Activated CD4-positive, alpha-beta T cell treated with anti-CD3 and anti-CD28 coated beads, Interleukin-2, amount 50 U/mL, for 16 hours (primary cell): ENCODE results near the gene SH2D3C.

Experiments used
- DNase-seq: peaks from one replicate; pipeline ENCODE4 v3.0.0-alpha.2; 2020

SH2D3C gene

DNA sequence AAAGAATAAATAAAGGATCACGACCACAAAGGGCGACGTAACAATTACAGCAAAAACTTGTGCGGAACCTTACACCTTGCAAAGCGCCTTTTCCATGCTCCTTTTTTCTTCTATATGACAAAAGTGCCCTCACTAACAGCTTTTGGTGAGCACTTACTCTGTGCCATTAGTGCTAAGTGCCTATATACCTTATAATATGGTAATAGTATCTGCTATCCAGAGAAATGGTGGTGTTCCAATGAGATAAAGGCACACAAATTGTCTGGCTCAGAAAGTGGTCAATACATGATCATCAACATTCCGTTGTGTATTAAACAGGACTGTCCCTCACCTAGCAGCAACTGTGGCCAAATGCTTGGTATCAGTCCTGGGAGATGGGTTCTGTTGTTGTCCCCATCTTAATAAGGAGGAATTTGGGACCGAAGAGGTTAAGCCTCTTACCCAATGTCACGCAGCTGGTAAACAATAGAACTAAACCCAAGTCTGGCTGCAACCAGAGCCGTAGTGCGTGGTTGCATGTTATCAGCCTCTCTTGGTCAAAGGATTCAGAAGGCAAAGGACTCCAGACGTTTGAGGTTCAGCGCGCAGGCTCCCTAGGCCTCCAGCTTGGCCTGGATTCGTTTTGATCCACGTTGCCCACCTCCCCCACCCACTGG, 42.8 kb downstream of the SH2D3C start:
- no peak for DNase-seq

DNA sequence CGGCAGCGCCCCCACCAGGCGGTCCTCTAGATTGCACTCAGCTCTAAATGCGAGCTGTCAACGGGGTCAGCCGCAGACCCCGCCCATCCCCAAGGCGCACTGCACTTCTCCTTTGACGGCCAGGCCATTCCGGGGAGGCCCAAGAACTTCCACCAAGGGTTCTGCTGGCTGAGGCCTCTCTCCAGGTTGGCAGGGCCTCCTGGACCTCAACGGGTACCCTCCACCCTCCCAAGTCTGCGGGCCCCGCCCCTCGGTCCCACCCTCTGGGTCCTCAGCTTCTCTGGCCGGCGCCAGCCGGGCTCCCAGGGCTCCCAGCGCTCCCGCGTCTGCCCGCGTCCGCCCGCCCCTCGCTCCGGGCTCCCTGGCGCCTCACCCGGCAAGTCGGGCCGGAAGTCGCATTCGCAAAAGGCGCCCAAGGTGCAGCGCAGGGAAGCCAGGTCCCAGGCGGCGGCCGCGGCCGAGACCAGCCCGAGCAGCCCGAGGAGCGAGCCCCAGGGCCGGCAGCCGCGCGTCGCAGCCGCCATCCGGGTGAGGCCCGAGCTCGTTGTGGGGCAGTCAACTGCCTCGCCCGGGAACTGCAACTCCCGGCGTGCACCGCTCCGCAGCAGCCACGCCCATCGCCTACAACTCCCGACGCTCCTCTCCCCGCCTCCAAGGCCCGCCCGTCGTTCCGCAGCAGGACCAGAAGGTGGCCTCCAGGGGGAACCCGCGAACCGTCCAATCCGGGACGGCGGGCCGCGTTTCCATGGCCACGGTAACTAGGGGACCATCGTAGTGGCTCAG, 43.5 kb downstream of the SH2D3C start, which contains the start of gene TOR2A:
Gene TOR2A, minus strand, starts transcription at position 548 of the 783 bp plus-strand sequence. Its CDS starts 24 bp downstream, at position 524.
- peak; percentile 98 for DNase-seq

DNA sequence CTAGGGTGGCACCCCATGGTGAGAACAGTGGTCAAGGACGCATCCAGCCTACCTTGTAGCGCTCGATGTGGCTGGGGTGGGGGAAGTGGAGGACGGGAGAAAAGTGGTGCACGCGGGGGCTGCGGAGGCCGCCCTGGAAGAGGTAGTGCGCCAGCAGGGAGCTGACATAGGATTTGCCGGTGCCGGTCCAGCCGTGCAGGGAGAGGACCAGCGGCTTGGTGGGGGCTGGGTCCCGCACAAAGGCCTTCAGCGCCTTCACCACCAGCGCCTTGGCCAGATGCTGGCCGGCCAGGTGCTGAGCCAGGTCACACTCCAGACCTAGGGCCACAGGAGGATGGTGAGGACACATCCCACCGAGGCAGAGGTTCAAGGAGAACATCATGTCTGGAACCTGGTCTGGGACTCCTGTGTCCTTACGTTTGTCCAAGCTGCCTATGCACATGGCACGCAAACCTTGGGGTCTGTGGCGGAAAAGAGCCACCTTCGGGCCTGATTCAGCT, 44.2 kb downstream of the SH2D3C start:
- DNase-seq = no peak

DNA sequence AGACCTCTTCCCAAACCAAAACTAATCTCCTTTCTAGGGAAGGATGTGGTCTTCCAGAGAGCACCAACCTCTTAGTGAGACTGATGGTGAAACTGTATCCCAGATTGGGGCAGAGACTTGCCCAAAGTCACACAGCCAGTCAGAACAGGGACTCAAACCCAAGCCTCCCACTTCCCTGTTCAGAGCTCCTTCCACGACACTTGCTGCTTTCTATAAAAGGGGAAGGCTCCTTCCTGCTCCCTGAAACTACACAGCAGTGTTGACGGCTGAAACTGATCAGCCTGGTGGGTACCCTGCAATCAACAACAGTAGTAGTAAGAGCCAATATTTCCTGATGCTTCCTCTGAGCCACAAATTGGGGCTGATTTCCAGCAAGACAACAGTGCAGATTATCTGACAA, 44.9 kb downstream of the SH2D3C start:
- DNase-seq = no peak

DNA sequence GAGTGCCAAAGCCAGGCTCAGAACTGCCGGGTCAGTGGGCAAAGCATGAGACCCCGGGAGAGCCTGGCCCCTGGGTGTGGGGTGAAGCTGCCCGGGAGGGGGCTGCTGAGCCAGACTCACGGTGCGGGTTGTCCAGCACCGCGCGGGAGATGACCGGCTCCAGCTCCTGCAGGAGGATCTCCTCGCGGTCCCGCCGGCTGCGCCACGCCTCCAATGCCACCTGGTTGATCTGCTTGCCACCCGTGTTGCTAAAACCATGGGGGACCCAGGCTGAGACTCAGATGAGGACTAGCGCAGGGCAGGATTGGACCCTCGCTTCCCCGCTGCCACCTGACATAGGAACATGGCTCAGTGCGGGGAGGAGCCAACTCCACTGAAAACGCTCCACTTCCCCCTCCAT, 46.0 kb downstream of the SH2D3C start:
- no peak for DNase-seq

DNA sequence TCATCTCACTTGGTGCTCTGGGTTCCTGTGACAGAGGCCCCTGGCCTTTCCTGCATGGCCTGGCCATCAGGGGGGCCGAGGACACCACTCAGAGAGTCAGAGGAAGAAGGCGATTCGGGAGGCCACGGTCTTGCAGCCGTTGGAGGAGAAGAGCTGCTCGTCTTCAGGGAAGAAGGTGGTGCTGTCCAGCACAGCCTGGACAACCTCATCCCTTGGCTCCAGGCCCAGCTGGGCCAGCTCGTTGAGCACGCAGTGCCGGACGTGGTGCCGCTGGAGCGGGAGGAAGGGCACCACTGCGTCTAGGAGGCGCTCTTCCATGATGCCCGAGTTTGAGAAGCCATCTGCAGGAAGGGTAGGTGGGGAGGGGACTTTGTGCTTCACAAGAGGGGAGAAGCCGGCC, 46.5 kb downstream of the SH2D3C start:
- no peak for DNase-seq

DNA sequence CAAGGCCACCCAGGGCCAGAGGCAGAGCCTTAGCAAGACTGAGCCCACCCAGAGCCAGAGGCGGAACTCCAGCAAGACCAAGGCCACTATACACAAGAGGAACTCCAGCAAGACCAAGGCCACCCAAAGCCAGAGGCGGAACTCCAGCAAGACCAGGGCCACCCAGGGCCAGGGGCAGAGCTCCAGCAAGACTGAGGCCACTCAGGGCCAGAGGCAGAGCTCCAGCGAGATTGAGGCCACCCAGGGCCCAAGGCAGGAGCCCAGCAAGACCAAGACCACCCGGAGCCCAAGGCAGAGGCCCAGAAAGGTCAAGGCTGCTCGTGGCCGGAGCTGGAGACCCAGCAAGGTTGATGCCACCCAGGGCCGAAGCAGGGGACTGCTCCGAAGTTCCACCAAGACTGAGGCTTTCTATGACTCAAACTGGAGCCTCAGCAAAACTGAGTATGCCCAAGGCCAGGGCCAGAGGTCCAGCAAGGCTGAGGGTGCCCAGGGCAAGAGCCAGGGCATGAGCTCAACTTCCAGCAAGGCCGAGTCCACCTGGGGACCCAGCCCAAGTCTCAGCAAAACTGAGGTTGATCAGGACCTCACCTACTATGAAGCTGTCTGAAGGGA, 47.6 kb downstream of the SH2D3C start:
- no peak for DNase-seq

DNA sequence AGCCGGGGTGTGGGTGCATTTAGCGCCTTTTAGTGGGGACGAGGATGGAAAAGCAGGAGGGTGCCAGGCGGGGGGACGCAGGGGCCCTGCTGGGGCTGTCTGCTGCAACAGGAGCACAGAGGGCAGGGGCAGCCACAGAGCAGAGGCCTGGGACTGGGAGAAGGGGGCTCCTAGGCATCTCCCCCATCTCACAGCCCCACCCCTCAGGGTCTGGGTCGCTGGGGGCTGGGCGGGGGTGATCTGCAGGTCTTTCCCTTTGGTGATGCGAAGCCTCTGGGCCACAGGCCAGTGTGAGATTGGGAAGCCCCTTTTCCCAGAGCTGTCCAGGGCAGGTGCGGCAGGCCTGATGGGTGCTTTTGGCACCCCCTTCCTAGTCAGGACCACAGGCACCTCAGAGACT, 48.2 kb downstream of the SH2D3C start:
- no peak for DNase-seq

DNA sequence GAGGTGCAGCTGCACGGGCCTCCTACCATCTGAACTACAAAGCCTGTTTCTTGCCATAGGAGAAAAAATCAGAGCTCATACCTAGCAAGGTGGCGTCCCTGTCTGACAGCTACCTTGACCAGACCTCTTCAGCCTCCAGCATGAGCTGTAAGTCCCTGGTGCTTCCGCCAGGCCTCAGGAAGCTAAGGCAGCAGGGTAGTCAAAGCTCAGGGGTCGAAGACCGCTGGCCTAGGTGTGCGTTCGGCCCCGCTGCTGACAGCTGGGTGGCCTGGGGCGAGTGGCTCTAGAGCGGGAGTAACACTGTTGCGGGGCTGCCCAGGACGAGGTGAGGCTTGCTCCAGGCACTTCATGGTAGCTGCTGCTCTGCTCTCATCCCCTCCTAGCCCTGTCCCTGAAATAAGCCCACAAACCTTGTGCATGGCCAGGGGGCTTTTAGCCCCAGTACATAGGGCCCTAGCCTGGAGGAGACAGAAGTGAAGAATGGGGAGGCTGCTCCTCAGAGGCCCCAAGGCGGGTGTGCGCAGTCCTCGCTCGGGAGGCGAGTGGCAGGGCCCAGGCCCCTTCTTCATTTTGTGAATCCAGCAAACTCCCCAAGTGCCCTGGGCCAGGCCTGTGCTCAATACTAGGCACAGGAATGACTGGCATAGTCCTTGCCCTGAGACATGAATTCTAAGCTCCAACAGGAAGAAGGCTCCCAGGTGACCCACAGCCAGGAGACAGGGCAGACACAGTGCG, 48.8 kb downstream of the SH2D3C start:
- DNase-seq = no peak

DNA sequence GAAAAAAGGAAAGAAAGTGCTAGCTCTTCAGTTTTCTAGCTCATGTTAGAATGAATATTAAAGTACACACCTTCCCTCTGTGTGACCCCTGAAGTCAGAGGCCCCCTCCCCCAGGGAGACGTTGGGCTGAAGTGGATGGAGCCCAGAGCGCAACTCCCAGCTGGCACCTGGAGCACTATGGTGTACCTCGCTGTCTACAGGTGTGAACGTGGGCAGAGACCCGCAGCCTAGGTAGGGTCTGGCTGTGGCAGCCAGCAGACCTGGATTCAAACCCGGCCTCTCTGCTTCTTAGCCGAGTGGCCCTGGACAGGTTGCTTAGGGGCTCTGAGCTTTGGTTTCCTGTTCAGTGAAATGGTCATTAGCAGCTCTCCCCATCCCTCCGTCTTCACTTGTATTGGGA, 49.7 kb downstream of the SH2D3C start:
- no peak for DNase-seq

DNA sequence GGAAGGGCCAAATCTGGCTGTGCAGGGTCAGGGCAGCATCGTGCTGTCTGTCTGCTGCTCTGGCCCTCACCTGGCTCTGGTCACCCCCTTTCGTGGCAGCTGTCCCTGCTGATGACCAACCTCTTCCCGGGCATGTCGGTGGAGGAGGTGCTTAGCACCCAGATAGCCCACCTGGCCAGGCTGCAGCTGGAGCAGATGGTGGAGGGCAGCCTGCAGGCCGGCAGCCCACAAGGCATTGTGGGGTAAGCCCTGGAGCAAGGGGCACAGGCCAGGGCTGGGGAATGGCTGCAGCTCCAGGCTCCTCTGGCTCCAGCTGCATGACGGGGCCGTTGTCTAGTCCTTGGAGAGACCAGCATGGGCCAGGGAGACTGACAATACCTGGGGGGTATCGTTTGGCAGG, 51.6 kb downstream of the SH2D3C start:
- DNase-seq = no peak

DNA sequence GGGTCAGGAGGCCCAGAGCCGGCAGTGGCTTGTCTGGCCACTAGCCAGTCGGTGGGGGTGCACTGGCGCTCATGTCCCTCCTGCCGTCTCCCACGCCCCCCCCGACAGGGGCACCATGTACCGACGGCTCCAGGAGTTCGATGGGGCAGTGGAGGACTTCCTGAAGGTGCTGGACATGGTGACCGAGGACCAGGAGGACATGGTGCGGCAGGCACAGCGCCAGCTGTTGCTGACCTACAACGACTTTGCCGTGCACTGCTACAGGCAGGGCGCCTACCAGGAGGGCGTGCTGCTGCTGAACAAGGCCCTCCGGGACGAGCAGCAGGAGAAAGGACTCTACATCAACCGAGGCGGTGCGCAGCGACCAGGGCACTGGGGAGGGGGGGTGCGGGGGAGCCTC, 54.5 kb downstream of the SH2D3C start:
- no peak for DNase-seq

DNA sequence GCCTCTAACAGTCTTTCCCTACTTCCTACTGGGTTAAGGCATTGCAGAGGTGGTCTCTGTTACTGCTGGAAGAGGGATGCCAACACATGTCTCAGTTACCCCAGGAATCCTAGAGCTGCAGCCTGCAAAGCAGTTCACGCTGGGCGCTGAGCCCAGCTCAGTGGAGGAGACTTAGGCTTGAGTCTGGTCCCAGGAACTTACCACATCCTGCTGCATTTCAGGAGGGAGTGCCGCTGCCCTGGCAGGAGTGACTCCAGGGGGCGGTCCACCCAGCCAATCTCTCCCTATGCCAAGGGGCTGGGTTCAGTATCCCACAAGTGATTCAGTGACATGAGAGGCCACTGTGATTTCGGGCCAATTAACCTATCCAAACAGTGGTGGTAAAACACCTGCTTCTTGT, 55.0 kb downstream of the SH2D3C start:
- no peak for DNase-seq

DNA sequence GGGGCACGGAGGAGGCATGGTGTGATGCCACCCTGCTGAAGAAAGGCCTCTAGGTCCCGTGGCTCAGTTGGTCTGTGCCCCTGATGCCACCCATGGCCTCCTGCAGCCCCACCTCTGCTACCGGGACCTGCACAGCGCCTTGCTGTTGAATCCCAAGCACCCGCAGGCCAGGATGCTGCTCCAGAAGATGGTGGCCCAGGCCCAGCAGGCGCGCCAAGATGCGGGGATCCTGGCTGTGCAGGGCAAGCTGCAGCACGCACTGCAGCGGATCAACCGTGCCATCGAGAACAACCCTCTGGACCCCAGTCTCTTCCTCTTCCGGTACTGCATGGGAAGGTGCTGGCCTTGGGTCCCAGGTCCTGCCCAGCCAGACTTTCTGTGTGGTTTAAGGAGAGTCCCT, 55.5 kb downstream of the SH2D3C start:
- DNase-seq = no peak

DNA sequence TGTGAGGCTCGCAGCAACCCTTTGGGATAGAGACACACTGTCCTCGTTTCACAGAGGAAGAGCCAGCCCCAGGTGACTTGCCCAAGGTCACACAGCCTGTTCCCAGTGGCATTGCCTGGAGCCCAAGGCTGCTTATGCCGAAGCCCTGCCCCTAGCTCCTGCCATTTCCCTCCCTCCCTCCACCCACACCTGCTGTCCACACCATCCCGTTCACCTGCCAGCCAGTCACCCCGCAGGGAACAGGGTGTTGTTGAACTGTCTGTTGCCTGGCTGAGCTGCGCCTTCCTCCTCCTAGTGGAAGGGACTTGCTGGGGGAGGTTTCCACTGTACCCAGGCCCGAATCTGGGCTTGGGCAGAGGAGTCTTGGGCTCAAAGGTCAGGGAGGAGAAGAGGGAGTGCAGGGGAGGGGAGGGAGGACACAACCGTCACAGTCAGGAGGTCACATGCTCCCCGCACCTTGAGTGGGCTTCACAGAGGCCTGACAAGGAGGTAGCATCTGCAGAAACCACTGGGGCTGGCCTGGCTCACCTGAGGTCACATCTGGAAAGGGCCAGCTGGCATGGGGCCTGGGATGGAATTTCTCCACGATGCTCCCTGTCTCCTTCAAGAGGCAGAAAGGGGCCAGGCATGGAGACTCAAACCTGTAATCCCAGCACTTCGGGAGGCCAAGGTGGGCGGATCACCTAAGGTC, 56.3 kb downstream of the SH2D3C start:
- no peak for DNase-seq

DNA sequence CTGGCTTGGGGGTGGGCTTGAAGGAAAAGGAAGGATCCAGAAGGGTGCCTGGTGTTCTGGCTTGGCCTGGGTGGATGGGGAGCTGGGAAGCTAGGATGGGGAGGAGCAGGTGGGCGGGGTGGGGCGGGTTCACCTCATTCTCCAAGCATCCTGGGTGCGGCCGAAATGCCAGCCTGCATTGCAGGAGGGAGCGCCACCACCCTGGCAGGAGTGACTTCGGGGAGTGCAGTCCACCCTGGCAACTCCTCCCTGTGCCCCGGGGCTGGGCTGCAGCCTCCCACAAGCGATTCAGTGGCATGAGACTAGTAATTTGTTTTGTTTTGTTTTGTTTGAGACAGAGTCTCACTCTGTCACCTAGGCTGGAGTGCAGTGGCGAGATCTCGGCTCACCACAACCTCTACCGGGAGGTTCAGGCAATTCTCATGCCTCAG, 57.1 kb downstream of the SH2D3C start:
- no peak for DNase-seq

DNA sequence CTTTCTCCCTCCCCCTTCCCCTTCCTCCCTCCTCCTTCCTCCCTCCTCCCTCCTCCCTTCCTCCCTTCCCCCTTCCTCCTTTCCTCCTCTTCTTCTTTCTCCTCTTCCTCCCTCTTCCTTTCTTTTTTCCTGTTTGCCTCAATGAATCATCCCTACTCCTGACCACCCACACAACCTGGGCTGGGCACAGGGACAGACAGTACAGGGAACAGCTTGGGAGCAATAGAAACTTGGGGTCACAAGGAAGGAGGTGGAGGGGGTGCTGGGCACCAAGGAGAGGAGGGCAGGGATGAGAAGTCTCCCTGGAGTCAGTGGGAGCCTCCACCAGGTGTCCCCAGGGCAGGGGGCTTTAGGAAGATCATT, 57.6 kb downstream of the SH2D3C start:
- no peak for DNase-seq

DNA sequence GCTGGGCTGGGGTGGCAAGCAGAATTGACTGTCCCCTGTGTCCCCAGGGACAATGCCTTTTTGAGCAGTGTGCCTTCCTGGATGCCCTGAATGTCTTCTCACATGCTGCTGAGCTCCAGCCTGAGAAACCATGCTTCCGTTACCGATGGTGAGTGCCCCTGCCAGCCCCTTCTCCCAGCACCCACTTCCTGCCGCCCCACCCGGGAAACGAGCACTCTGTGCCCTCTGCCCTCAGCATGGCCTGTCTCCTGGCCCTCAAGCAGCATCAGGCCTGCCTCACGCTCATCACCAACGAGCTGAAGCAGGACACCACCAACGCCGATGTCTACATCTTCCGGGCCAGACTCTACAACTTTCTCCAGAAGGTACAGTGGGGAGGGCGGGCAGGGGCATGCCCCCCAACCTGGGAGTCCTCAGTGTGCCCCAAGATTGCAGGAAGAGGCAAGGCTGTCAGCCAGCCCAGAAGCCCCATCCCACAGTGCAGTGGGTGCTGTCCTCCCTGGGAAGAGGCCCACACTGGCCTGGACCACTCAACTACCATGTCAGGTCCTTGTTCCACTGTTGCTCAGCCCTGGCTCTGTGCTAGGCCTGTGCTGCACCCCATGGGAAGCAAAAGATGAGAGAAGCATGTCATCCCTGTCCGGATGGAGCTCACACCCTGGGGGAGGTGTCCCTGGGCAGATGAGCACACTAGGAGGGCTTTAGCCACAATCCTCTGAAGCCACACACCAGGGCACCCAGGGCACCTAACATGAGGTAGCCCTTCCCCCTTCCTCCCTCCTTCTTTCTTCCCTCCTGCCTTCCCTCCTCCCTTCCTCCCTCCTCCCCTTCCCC, 58.2 kb downstream of the SH2D3C start:
- DNase-seq = no peak

DNA sequence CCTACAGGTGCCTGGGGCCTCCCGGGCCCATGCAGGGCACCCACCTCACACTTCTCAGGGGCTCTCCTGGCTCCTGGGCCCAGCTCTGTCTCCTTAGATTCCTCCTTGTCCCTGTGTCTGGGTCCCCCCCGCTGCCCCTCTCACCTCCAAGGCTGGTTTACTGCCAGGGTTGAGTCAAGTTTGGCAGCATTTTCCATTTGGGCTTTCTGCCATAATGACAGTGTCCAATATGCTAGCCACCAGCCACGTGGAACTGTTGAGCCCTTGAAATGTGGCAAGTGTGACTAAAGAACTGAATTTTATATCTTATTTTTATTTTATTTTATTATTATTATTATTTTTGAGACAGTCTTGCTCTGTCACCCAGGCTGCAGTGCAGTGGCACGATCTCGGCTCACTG, 60.7 kb downstream of the SH2D3C start:
- no peak for DNase-seq

DNA sequence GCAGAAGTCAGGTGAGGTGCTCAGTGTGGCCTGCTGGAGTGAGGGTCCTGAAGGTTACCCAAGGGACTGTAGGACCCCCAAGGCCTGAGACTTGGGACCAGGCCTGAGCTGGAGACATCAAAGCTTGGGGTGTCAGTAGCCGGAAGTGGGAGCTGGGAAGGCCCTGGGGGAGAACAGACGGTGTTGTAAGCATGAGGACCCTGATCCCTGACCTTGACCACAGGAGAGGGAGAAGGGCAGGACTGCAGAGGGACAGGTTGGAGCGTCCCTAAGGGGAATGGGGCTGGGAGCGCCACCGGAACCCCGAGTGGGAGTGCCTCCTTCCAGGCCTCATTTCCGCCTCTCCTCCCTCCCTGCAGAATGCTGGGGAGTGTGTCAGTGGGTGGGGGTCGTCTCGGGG, 62.1 kb downstream of the SH2D3C start:
- DNase-seq = no peak

DNA sequence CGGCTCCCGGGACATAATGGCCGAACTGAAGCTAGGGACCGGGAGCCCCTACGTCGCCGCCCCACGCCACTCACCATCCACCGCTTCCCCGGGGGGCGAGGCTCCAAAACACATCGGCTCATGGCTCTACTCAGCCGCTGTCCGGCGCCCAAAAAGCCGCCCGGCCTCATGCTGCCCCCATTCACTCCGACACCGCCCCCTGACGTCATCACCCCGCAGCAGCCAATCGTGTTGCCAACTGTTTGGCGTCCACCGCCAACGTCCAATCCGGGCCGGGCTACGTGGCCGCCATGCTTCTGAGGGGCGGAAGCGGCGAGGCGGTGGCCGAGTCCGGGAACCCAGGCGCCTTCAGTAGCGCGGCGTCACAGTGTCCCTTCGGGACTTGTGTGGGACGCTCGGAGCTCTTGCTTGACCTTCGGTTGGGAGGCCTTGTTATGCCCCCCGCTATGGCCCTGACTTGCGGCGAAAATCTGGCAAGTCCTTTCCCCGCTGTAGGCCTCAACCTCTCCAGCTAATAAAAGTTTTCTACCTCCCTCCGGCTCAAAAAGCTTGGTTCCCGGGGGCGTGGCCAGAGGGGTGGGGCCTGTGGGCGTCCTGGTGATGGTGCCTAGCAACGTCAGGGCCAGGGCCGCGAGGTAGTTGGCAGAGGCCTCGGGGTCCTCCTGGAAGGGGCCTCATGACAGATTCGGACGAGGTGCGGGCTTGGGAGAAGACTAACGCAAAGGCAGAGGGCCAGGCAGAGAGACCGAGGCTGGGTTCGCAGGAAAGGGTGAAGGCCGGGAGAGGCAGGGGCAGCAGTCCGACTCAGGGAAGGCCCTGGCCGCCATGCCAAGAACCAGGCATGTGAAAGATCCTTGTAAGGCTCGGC, 62.8 kb downstream of the SH2D3C start, which contains the start of the genes PTRH1 and TTC16:
Gene PTRH1, minus strand, starts transcription at position 194 of the 868 bp plus-strand sequence. Its CDS starts 24 bp downstream, at position 170.
Gene TTC16, plus strand, starts transcription at position 610 of the 868 bp plus-strand sequence. Its CDS starts 67 bp downstream, at position 677.
- DNase-seq = peak; percentile 96
